ENCODE results near the gene TNFRSF17. TPM values are rescaled to one million over a fixed set of nuclear protein-coding genes. Genes with fewer than 3 reads are reported as not detected.
"Not testable (repeated sequence)": the region's sequence is repeated elsewhere in the genome, so short reads cannot be mapped to it uniquely, and the experiment has no call there.

The TNFRSF17 gene
- total and polyA plus RNA-seq, 4 experiments from 2014 or later = 3.0 TPM; not detected in 3

- no peak for DNase-seq
- Histone ChIP-seq H3K4me3 (ENCODE audit: low read length in 2 of 2) (no peak overlapping the region), H3K4me1 (ENCODE audit: insufficient read depth, low read length) (no peaks in the 10 kb centered on the region), H3K27me3 (ENCODE audit: insufficient read depth, low read length) (no peaks in the 10 kb centered on the region), H3K27ac (ENCODE audit: low read depth, low read length) (no peak overlapping the region), H3K9me3 (ENCODE audit: control insufficient read depth in 1 of 2, low read length in 2 of 2) (no peaks in the 10 kb centered on the region), H3K36me3 (ENCODE audit: insufficient read depth, low read length) (no peaks in the 10 kb centered on the region)
- Mint-ChIP-seq H3K27ac (no peak overlapping the region), H3K4me3 (no peak overlapping the region), H3K36me3 (no peaks in the 10 kb centered on the region), H3K4me1 (no peaks in the 10 kb centered on the region), H3K9me3 (no peaks in the 10 kb centered on the region), H3K27me3 (no peaks in the 10 kb centered on the region)
- POLR2A ChIA-PET (ENCODE audit: partially characterized antibody) = no interaction called here
- CTCF ChIA-PET (ENCODE audit: partially characterized antibody) = interaction anchor here (2.6 kb wide), 1 partner anchor 122 kb away, joined by 7 read pairs; no protein-coding TSS in a partner anchor
- intact Hi-C loops (cut with micrococcal nuclease) = no loop called here
Measured at GRCh38 chr16:11946433-11946832, 18.6 kb upstream of the TNFRSF17 start.

- POLR2A ChIA-PET (ENCODE audit: partially characterized antibody) = interaction anchor here (1.4 kb wide), 1 partner anchor 120 kb away, joined by 4 read pairs; no protein-coding TSS in a partner anchor
- no peaks in the 10 kb centered on the region for H3K27me3 ChIP-seq (ENCODE audit: insufficient read depth, low read length)
- H3K27ac ChIP-seq (ENCODE audit: low read depth, low read length) = no peak overlapping the region
- Mint-ChIP-seq H3K36me3 (no peaks in the 10 kb centered on the region), H3K27me3 (no peaks in the 10 kb centered on the region), H3K27ac (peak overlapping the region in 2 of 7 donors; percentile 50 to 66), H3K9me3 (no peaks in the 10 kb centered on the region), H3K4me3 (no peak overlapping the region), H3K4me1 (no peaks in the 10 kb centered on the region)
- no peaks in the 10 kb centered on the region for H3K36me3 ChIP-seq (ENCODE audit: insufficient read depth, low read length)
- H3K4me3 ChIP-seq (ENCODE audit: low read length in 2 of 2) = no peak overlapping the region
- intact Hi-C loops (cut with micrococcal nuclease) = no loop called here
- no peaks in the 10 kb centered on the region for H3K4me1 ChIP-seq (ENCODE audit: insufficient read depth, low read length)
- CTCF ChIA-PET (ENCODE audit: partially characterized antibody) = interaction anchor here (1.2 to 2.6 kb wide), 3 partner anchors 119 to 148 kb away, joined by 3 to 9 read pairs (median 7); no protein-coding TSS in a partner anchor
- no peaks in the 10 kb centered on the region for H3K9me3 ChIP-seq (ENCODE audit: control insufficient read depth in 1 of 2, low read length in 2 of 2)
- DNase-seq = no peak
Measured at GRCh38 chr16:11948819-11949218, 16.2 kb upstream of the TNFRSF17 start.

DNA sequence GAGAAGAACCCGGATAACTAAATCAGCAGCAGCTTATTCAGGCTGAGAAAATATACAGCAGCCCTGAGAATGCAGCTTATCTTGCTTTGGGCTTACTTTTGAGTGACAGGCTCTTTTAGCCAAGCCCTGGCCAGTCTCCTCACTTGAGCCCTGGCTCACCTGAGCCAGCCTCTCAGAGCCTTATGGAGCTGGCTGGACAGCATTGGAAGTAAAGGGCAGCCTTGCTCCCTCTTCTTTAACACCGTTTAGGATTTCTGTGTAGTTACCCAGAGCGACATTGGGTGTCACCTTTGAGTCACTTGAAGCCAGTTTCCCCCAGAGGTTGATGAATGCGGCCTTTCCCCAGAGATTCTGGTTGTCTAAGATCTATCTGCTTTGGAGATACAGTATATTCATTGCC, 15.5 kb upstream of the TNFRSF17 start:
- DNase-seq = peak in 3 of 5 donors; percentile 4 to 5 (median 5)
- H3K4me3 Mint-ChIP-seq = no peak overlapping the region

DNA sequence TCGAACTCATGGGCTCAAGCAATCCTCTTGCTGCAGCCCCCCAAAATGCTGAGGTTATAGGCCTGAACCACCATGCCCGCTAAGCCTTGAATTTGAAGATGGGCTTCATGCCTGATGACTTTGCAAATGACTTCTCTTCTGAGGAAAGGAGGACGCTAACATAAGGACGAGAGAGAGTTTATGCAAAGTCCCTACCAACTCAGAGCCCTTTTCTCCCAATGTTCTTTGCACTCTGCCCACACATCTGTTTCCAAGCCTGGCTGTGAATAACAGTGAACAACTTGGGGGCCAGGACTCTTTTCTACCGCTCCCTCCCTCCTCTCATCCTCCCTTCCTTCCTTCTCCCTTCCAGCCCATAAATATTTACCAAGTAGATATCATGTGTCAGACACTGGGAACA, 14.6 kb upstream of the TNFRSF17 start:
- no peaks in the 10 kb centered on the region for H3K36me3 Mint-ChIP-seq

More for the DNA sequence above, 15.5 kb upstream of the TNFRSF17 start:
- no peaks in the 10 kb centered on the region for H3K9me3 Mint-ChIP-seq
- Histone ChIP-seq H3K36me3 (ENCODE audit: insufficient read depth, low read length) (no peaks in the 10 kb centered on the region), H3K9me3 (ENCODE audit: control insufficient read depth in 1 of 2, low read length in 2 of 2) (no peaks in the 10 kb centered on the region), H3K4me3 (ENCODE audit: low read length in 2 of 2) (no peak overlapping the region), H3K4me1 (ENCODE audit: insufficient read depth, low read length) (no peaks in the 10 kb centered on the region), H3K27me3 (ENCODE audit: insufficient read depth, low read length) (no peaks in the 10 kb centered on the region), H3K27ac (ENCODE audit: low read depth, low read length) (no peak overlapping the region)
- ChIA-PET POLR2A (ENCODE audit: partially characterized antibody) (interaction anchor here (1.4 kb wide), 1 partner anchor 119 kb away, joined by 4 read pairs; no protein-coding TSS in a partner anchor), CTCF (ENCODE audit: partially characterized antibody) (interaction anchor here (1.2 to 1.3 kb wide), 2 partner anchors 118 to 148 kb away, joined by 3 to 9 read pairs; no protein-coding TSS in a partner anchor)
- H3K27me3 Mint-ChIP-seq = no peaks in the 10 kb centered on the region
- H3K36me3 Mint-ChIP-seq = no peaks in the 10 kb centered on the region
- intact Hi-C loops (cut with micrococcal nuclease) = no loop called here
- no peak overlapping the region for H3K27ac Mint-ChIP-seq
- no peaks in the 10 kb centered on the region for H3K4me1 Mint-ChIP-seq

GRCh38 chr16:11953576-11953975, 11.4 kb upstream of the TNFRSF17 start:
- intact Hi-C loops (cut with micrococcal nuclease); H3K36me3 Mint-ChIP-seq; H3K4me3 ChIP-seq (ENCODE audit: low read length in 2 of 2); H3K9me3 Mint-ChIP-seq; DNase-seq; H3K4me1 ChIP-seq (ENCODE audit: insufficient read depth, low read length); H3K9me3 ChIP-seq (ENCODE audit: control insufficient read depth in 1 of 2, low read length in 2 of 2); H3K27ac Mint-ChIP-seq; H3K36me3 ChIP-seq (ENCODE audit: insufficient read depth, low read length); H3K4me3 Mint-ChIP-seq; CTCF ChIA-PET (ENCODE audit: partially characterized antibody); H3K4me1 Mint-ChIP-seq; H3K27ac ChIP-seq (ENCODE audit: low read depth, low read length); H3K27me3 Mint-ChIP-seq; H3K27me3 ChIP-seq (ENCODE audit: insufficient read depth, low read length); POLR2A ChIA-PET (ENCODE audit: partially characterized antibody): not testable (repeated sequence)

More for the DNA sequence above, 14.6 kb upstream of the TNFRSF17 start:
- no peaks in the 10 kb centered on the region for H3K4me1 ChIP-seq (ENCODE audit: insufficient read depth, low read length)
- Mint-ChIP-seq H3K4me1 (no peaks in the 10 kb centered on the region), H3K4me3 (no peak overlapping the region), H3K27ac (peak overlapping the region in 1 of 7 donors; percentile 53), H3K9me3 (no peaks in the 10 kb centered on the region), H3K27me3 (no peaks in the 10 kb centered on the region)
- H3K27ac ChIP-seq (ENCODE audit: low read depth, low read length) = no peak overlapping the region
- no peaks in the 10 kb centered on the region for H3K9me3 ChIP-seq (ENCODE audit: control insufficient read depth in 1 of 2, low read length in 2 of 2)
- DNase-seq = no peak
- CTCF ChIA-PET (ENCODE audit: partially characterized antibody) = no interaction called here
- POLR2A ChIA-PET (ENCODE audit: partially characterized antibody) = no interaction called here
- H3K4me3 ChIP-seq (ENCODE audit: low read length in 2 of 2) = no peak overlapping the region
- no peaks in the 10 kb centered on the region for H3K36me3 ChIP-seq (ENCODE audit: insufficient read depth, low read length)
- H3K27me3 ChIP-seq (ENCODE audit: insufficient read depth, low read length) = no peaks in the 10 kb centered on the region
- intact Hi-C loops (cut with micrococcal nuclease) = no loop called here

DNA sequence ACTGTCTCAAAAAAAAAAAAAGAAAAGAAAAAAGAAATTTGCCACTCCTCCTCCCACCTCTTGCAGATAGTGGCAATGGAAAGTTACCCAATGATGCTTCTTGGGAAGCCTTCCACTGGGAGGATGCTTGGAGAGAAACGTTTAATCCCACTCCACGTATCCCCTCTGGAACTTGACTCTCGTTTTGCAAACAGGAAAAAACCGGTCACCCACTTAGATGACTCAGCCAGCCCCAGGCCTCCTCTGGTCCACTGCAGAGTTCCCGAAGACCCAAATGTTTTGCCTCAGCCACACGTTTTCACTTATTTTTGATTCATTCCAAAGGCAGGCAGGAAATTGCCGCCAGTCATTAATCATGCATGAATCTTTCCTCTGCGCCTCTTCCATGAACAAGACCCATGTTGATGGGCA, 9.3 kb upstream of the TNFRSF17 start:
- CTCF ChIA-PET (ENCODE audit: partially characterized antibody) = no interaction called here
- Histone ChIP-seq H3K36me3 (ENCODE audit: insufficient read depth, low read length) (no peaks in the 10 kb centered on the region), H3K4me3 (ENCODE audit: low read length in 2 of 2) (no peak overlapping the region), H3K9me3 (ENCODE audit: control insufficient read depth in 1 of 2, low read length in 2 of 2) (no peaks in the 10 kb centered on the region), H3K27ac (ENCODE audit: low read depth, low read length) (no peak overlapping the region), H3K4me1 (ENCODE audit: insufficient read depth, low read length) (no peaks in the 10 kb centered on the region), H3K27me3 (ENCODE audit: insufficient read depth, low read length) (no peaks in the 10 kb centered on the region)
- no peaks in the 10 kb centered on the region for H3K9me3 Mint-ChIP-seq
- intact Hi-C loops (cut with micrococcal nuclease) = no loop called here
- H3K27ac Mint-ChIP-seq = no peak overlapping the region
- H3K36me3 Mint-ChIP-seq = no peaks in the 10 kb centered on the region
- peaks cover 0 to 5% of the 10 kb centered on the region in 2 donors for H3K27me3 Mint-ChIP-seq
- H3K4me1 Mint-ChIP-seq = no peaks in the 10 kb centered on the region
- DNase-seq = no peak
- POLR2A ChIA-PET (ENCODE audit: partially characterized antibody) = no interaction called here
- H3K4me3 Mint-ChIP-seq = no peak overlapping the region

DNA sequence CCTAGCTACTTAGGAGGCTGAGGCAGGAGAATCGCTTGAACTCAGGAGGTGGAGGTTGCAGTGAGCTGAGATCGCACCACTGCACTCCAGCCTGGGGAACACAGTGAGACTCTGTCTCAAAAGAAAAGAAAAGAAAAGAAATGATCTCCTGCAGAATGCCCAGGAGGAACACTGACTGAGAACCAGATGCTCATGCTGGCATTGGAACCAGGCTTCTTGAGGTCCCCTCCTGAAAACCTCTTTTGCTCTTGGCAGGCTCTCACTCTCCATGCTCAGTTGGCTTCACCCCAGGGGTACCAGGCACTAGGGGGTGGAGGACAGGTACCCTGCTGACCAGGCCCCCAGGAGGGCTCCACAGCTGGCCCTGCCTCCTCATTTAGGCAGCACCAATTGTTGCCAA, 8.5 kb upstream of the TNFRSF17 start:
- Histone ChIP-seq H3K36me3 (ENCODE audit: insufficient read depth, low read length) (no peaks in the 10 kb centered on the region), H3K9me3 (ENCODE audit: control insufficient read depth in 1 of 2, low read length in 2 of 2) (no peaks in the 10 kb centered on the region), H3K4me3 (ENCODE audit: low read length in 2 of 2) (no peak overlapping the region), H3K27me3 (ENCODE audit: insufficient read depth, low read length) (no peaks in the 10 kb centered on the region), H3K4me1 (ENCODE audit: insufficient read depth, low read length) (no peaks in the 10 kb centered on the region), H3K27ac (ENCODE audit: low read depth, low read length) (no peak overlapping the region)
- ChIA-PET CTCF (ENCODE audit: partially characterized antibody) (no interaction called here), POLR2A (ENCODE audit: partially characterized antibody) (no interaction called here)
- H3K36me3 Mint-ChIP-seq = no peaks in the 10 kb centered on the region
- DNase-seq = no peak
- no peak overlapping the region for H3K27ac Mint-ChIP-seq
- no peak overlapping the region for H3K4me3 Mint-ChIP-seq
- H3K9me3 Mint-ChIP-seq = no peaks in the 10 kb centered on the region
- peaks cover 0 to 6% of the 10 kb centered on the region in 2 donors for H3K27me3 Mint-ChIP-seq
- no peaks in the 10 kb centered on the region for H3K4me1 Mint-ChIP-seq
- intact Hi-C loops (cut with micrococcal nuclease) = no loop called here

Data from CD4-positive, alpha-beta memory T cell (primary cell).